T-helper 2 cell treated with Interferon-gamma antibody and Interleukin-4, amounts not matched to agents 5 μg/mL and 100 μg/mL, for 36 hours (primary cell): ENCODE data around the gene CLCN3.
A peak's percentile ranks its signal among the peaks of the same experiment; 100 is the strongest.
"Not testable (repeated sequence)": the region's sequence is repeated elsewhere in the genome, so short reads cannot be mapped to it uniquely, and the experiment has no call there.

ENCODE experiments used
- DNase-seq: peaks from one replicate; pipeline ENCODE4 v3.0.0; 2021; ENCODE audit warnings: low spot score
- H3K27ac Mint-ChIP-seq: one replicate; pipeline ENCODE4 v1.8.0; 2021; ENCODE audit warnings: mild to moderate bottlenecking, mixed read lengths
- H3K27me3 Mint-ChIP-seq: one replicate; pipeline ENCODE4 v1.8.0; 2021; ENCODE audit warnings: low read depth, mixed read lengths
- H3K36me3 Mint-ChIP-seq: one replicate; pipeline ENCODE4 v1.8.0; 2021; ENCODE audit warnings: low read depth, mixed read lengths
- H3K4me1 Mint-ChIP-seq: one replicate; pipeline ENCODE4 v1.8.0; 2021; ENCODE audit warnings: low read depth, mixed read lengths
- H3K4me3 Mint-ChIP-seq: one replicate; pipeline ENCODE4 v1.8.0; 2022; ENCODE audit warnings: mild to moderate bottlenecking, moderate library complexity, mixed read lengths
- H3K9me3 Mint-ChIP-seq: one replicate; pipeline ENCODE4 v1.8.0; 2021; ENCODE audit warnings: mixed read lengths

CLCN3 gene

GRCh38 chr4:169611157-169611556 is 9.2 kb upstream of the CLCN3 start:
- no peaks in the 10 kb centered on the region for H3K9me3 Mint-ChIP-seq
- H3K4me3 Mint-ChIP-seq = peak overlapping the region; percentile 95
- peaks cover 41% of the 10 kb centered on the region for H3K4me1 Mint-ChIP-seq
- H3K27me3 Mint-ChIP-seq = no peaks in the 10 kb centered on the region
- no peak for DNase-seq
- H3K36me3 Mint-ChIP-seq = peaks cover 17% of the 10 kb centered on the region
- peak overlapping the region; percentile 32 for H3K27ac Mint-ChIP-seq

DNA sequence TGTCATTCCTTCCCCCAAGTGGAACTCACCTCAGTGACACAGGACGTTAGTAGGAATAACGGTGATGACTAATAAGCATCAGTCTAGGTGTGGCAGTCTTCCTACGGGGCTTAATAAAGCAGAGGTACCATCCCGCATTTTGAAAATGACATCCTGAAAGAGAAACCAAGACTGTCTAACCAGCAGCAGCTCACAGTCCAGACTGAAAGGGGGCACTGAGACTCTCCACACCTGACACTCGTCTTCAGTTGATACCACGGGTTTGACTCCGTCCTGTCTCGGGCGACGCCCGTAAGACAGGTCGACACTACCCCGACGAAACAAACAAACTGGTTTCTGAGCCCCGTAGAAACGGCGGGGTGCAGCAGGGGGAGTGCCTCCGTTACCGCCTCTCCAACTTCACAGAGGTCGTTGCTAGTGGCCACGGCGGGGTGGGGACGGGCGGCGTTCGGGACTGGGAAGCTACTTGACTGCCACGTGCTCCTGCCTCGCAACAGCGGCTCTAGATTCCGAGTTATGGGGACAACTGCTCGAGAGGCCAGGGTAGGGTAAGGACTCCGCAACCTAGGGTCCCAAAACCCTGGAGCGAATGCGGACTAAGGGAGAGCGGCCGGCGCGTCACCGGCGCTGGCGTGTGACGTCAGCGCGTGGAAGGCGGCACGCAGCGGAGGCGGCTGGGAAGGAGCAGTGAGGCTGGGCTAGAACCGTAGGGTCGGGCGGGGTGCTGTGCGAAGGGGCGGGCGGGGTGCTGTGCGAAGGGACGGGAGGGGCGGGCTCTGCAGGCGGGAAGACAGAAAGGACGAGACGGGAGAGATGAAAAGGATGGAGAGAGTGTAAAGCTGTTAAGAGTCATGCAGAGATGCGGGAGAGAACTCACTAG is 8.1 kb upstream of the CLCN3 start, which contains the start of gene NEK1:
NEK1 (minus strand) TSS at position 593 of the 880 bp plus-strand sequence. CDS start 9,953 bp downstream, outside the sequence.
- Mint-ChIP-seq H3K4me3 (peak within 1 kb of the TSS; percentile 95), H3K27ac (peak within 1 kb of the TSS; percentile 98), H3K36me3 (peaks cover 6% of the 10 kb centered on the region), H3K27me3 (no peaks in the 10 kb centered on the region), H3K4me1 (peaks cover 40% of the 10 kb centered on the region), H3K9me3 (no peaks in the 10 kb centered on the region)
- peak; percentile 85 for DNase-seq

DNA sequence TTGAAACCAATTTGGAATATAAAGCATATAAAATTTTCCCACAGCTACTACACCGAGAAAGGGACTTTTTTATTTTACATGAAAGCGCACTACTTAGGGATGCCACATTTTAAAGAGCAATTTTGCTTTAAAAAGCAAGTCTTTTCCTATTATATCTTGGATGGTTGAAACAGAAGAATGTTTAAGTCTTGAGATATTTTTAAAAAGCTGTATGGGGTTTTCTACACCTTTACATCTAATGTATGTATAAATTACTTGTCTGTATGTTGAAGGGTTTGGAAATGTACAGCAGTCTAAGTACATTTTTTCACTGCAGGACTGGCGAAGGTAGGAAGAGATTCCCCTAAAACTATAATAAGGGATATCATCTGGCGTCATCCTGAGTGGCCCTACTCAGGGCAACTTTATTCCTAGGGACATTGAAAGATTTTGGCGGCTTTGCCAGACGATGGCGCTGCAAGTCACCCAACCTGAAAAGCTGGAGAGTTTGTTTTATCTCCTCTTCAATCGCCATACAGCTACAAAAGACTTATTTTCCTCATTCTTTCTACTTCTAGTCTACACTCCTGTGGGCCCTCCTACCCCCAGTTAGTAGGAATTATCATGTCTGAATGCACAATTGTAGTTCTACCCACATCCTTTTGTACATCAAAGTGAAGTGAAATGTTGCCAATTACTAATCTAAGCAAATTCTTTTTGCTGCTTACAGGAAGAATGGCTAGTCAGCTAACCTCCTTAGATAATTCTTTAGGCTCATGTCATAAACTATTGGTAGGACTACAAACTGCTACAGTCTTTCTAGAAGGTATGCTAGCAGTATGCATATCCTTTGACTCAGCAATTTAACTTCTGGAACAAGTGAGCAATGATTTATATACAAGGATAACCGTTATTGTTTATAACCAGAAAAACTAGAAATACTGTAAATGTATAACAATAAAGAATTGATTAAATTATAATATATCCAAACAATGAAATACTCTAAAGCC is 7.2 kb upstream of the CLCN3 start:
- no peaks in the 10 kb centered on the region for H3K27me3 Mint-ChIP-seq
- peaks cover 47% of the 10 kb centered on the region for H3K4me1 Mint-ChIP-seq
- H3K9me3 Mint-ChIP-seq = no peaks in the 10 kb centered on the region
- H3K4me3 Mint-ChIP-seq = peak overlapping the region; percentile 95
- peak; percentile 68 for DNase-seq
- peak overlapping the region; percentile 98 for H3K27ac Mint-ChIP-seq
- H3K36me3 Mint-ChIP-seq = peaks cover 2% of the 10 kb centered on the region

- Mint-ChIP-seq H3K4me1 (peaks cover 55% of the 10 kb centered on the region), H3K27me3 (no peaks in the 10 kb centered on the region), H3K9me3 (no peaks in the 10 kb centered on the region), H3K4me3 (peak overlapping the region; percentile 15), H3K36me3 (no peaks in the 10 kb centered on the region), H3K27ac (peak overlapping the region; percentile 72)
- peak; percentile 52 for DNase-seq
Observed at GRCh38 chr4:169615467-169616106, 4.8 kb upstream of the CLCN3 start.

GRCh38 chr4:169616846-169617245 is 3.5 kb upstream of the CLCN3 start:
- Mint-ChIP-seq H3K27ac (peak overlapping the region; percentile 13), H3K4me1 (peaks cover 51% of the 10 kb centered on the region), H3K4me3 (no peak overlapping the region), H3K27me3 (no peaks in the 10 kb centered on the region), H3K9me3 (no peaks in the 10 kb centered on the region), H3K36me3 (no peaks in the 10 kb centered on the region)
- DNase-seq = no peak

DNA sequence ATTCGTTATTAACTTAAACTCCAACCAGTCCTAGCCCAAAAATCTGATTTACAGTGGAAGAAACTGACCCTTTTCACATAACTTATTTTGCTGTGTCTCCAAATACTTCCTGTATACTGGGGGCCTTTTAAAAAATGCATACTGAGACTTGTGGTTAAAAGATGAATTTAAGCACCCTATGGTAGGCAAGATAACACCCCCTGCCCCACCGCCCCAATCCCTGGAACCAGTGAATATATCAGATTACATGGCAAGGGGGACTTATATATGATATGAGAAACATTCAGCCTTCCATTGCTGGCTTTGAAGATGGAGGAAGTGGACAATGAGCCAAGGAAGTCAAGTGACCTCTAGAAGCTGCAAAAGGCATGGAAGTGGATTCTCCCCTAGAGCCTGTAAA is 3.1 kb upstream of the CLCN3 start:
- no peaks in the 10 kb centered on the region for H3K27me3 Mint-ChIP-seq
- peaks cover 56% of the 10 kb centered on the region for H3K4me1 Mint-ChIP-seq
- DNase-seq = no peak
- peak overlapping the region; percentile 13 for H3K27ac Mint-ChIP-seq
- no peak overlapping the region for H3K4me3 Mint-ChIP-seq
- H3K36me3 Mint-ChIP-seq = no peaks in the 10 kb centered on the region
- H3K9me3 Mint-ChIP-seq = no peaks in the 10 kb centered on the region

DNA sequence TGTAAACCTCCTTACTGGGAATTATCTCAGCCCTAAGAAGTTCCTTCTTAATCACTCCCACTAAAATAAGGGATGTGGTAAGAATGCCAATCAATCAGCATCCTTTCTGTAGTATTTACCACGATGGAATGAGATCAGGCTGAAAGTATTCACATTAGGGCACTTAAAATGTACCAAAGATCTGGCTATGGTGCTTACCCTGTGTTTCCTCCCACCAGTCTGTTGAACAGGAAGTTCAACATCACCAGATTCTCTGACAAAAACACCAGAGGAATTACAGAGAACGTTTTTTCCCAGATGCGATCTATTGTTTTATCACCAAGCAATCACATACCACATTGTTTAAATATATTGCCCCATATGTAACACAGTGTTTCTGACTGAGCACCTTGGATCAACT is 2.1 kb upstream of the CLCN3 start:
- Mint-ChIP-seq H3K4me1 (peaks cover 56% of the 10 kb centered on the region), H3K4me3 (peak overlapping the region; percentile 99), H3K9me3 (no peaks in the 10 kb centered on the region), H3K27me3 (no peaks in the 10 kb centered on the region), H3K27ac (peak overlapping the region; percentile 99), H3K36me3 (no peaks in the 10 kb centered on the region)
- DNase-seq = no peak

- Mint-ChIP-seq H3K27ac (peak overlapping the region; percentile 99), H3K9me3 (no peaks in the 10 kb centered on the region), H3K4me1 (peaks cover 57% of the 10 kb centered on the region), H3K36me3 (peaks cover 3% of the 10 kb centered on the region), H3K4me3 (peak overlapping the region; percentile 99), H3K27me3 (no peaks in the 10 kb centered on the region)
- no peak for DNase-seq
Observed at GRCh38 chr4:169618986-169619385, 1.4 kb upstream of the CLCN3 start.

- H3K4me3 Mint-ChIP-seq = peak overlapping the region; percentile 99
- peaks cover 3% of the 10 kb centered on the region for H3K36me3 Mint-ChIP-seq
- H3K27me3 Mint-ChIP-seq = no peaks in the 10 kb centered on the region
- DNase-seq = peak; percentile 35
- peak overlapping the region; percentile 99 for H3K27ac Mint-ChIP-seq
- peaks cover 57% of the 10 kb centered on the region for H3K4me1 Mint-ChIP-seq
- no peaks in the 10 kb centered on the region for H3K9me3 Mint-ChIP-seq
Observed at GRCh38 chr4:169619518-169619957, 840 bp upstream of the CLCN3 start.

- H3K4me1 Mint-ChIP-seq = peaks cover 56% of the 10 kb centered on the region
- peak; percentile 19 for DNase-seq
Observed at GRCh38 chr4:169620880-169621248, 486 bp downstream of the CLCN3 start.

GRCh38 chr4:169621731-169622492 is 1.5 kb downstream of the CLCN3 start:
- Mint-ChIP-seq H3K9me3 (no peaks in the 10 kb centered on the region), H3K4me3 (peak overlapping the region; percentile 73), H3K27me3 (no peaks in the 10 kb centered on the region), H3K27ac (peak overlapping the region; percentile 84), H3K36me3 (peaks cover 6% of the 10 kb centered on the region), H3K4me1 (peaks cover 56% of the 10 kb centered on the region)
- DNase-seq = peak; percentile 35

More at GRCh38 chr4:169620880-169621248, 486 bp downstream of the CLCN3 start:
- peaks cover 6% of the 10 kb centered on the region for H3K36me3 Mint-ChIP-seq
- H3K4me3 Mint-ChIP-seq = peak overlapping the region; percentile 99
- H3K9me3 Mint-ChIP-seq = no peaks in the 10 kb centered on the region
- H3K27ac Mint-ChIP-seq = peak overlapping the region; percentile 99
- no peaks in the 10 kb centered on the region for H3K27me3 Mint-ChIP-seq

DNA sequence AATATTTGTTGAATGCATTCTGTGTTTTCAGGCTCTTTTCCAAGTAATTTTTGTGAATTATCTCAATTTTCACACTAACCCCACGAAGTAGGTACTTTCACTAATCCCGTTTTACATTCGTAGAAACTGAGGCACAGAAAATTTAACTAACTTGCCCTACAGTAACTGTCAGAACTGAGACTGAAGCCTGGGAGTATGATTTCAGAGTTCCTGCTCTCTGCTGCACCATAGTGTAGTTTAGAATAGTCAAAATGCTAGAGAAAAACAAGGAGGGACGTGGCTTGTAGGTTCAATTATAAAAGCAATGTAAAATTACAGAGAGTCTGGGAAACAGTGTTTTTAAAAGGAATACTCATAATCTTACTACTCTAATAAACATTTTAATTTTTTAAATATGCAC is 2.2 kb downstream of the CLCN3 start:
- Mint-ChIP-seq H3K4me1 (peaks cover 53% of the 10 kb centered on the region), H3K9me3 (no peaks in the 10 kb centered on the region), H3K36me3 (peaks cover 6% of the 10 kb centered on the region), H3K27me3 (no peaks in the 10 kb centered on the region), H3K4me3 (peak overlapping the region; percentile 73), H3K27ac (peak overlapping the region; percentile 63)
- no peak for DNase-seq

DNA sequence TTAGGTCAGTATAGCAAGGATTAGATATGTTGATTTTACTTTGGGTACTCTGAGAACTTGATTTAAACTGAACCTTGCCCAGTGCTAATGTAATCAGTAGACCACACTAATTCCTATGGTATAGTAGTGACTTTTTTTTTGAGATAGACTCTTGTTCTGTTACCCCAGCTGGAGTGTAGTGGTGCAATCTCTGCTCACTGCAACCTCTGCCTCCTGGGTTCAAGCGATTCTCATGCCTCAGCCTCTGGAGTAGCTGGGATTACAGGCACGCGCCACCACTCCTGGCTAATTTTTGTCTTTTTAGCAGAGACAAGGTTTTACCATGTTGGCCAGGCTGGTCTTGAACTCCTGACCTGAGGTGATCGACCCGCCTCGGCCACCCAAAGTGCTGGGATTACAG is 3.6 kb downstream of the CLCN3 start:
- not testable (repeated sequence) for H3K4me3 Mint-ChIP-seq, H3K27ac Mint-ChIP-seq, H3K9me3 Mint-ChIP-seq

More for the DNA sequence above, 3.6 kb downstream of the CLCN3 start:
- not testable (repeated sequence) for H3K27me3 Mint-ChIP-seq, H3K36me3 Mint-ChIP-seq, DNase-seq
- peaks cover 43% of the 10 kb centered on the region for H3K4me1 Mint-ChIP-seq
